ENCODE data around the gene MBNL3. TPM values are rescaled to one million over a fixed set of nuclear protein-coding genes. Genes with fewer than 3 reads are reported as not detected.
"Not testable (repeated sequence)": the region's sequence is repeated elsewhere in the genome, so short reads cannot be mapped to it uniquely, and the experiment has no call there.

Gene MBNL3
- total RNA-seq, 1 donor, result 10.2 TPM

DNA sequence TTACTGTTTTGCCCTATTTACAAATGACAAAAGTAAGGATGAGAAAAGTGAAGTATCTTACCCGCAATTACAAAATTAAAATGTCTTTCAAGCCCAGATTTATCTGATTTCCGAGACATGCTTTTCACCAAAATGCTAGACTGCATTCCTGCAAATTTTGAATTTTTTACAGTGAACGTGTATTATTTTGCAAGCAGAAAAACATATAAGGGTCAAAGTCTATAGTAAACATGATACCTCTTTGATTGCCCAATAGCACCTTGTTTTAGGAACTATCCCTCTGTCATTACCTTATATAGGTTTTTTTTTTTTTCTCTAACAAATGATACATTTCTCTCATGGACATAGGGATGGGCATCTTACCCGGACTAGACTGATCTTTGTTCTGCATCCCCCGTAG lies 135.4 kb downstream of the MBNL3 start:
- no peak for DNase-seq (ENCODE audit: low read depth)
- TF ChIP-seq, protein P1, sequence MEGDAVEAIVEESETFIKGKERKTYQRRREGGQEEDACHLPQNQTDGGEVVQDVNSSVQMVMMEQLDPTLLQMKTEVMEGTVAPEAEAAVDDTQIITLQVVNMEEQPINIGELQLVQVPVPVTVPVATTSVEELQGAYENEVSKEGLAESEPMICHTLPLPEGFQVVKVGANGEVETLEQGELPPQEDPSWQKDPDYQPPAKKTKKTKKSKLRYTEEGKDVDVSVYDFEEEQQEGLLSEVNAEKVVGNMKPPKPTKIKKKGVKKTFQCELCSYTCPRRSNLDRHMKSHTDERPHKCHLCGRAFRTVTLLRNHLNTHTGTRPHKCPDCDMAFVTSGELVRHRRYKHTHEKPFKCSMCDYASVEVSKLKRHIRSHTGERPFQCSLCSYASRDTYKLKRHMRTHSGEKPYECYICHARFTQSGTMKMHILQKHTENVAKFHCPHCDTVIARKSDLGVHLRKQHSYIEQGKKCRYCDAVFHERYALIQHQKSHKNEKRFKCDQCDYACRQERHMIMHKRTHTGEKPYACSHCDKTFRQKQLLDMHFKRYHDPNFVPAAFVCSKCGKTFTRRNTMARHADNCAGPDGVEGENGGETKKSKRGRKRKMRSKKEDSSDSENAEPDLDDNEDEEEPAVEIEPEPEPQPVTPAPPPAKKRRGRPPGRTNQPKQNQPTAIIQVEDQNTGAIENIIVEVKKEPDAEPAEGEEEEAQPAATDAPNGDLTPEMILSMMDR (IDR thresholded peaks at IDR 0.05; ENCODE audit: insufficient read depth, low read length), result no peak
- no peak overlapping the region for H3K4me3 ChIP-seq (ENCODE audit: low read depth, low read length)

DNA sequence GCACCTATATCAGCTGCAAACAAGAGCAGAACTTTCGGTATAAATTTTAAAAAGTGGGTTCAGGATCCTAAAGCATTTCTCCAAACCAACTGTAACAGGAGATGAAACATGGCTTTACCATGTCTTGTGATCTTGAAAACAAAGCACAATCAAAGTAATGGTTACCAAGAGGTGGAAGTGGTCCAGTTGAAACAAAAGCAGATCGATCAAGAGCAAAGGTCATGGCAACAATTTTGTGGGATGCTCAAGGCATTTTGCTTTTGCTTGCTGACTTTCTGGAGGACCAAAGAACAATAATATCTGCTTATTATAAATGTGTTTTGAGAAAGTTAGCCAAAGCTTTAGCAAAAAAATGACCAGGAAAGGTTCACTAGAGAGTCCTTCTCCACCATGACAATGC lies 152.7 kb downstream of the MBNL3 start:
- no peak for DNase-seq (ENCODE audit: low read depth)
- TF ChIP-seq, protein P1 (IDR thresholded peaks at IDR 0.05; ENCODE audit: insufficient read depth, low read length), result no peak
- no peak overlapping the region for H3K4me3 ChIP-seq (ENCODE audit: low read depth, low read length)

DNA sequence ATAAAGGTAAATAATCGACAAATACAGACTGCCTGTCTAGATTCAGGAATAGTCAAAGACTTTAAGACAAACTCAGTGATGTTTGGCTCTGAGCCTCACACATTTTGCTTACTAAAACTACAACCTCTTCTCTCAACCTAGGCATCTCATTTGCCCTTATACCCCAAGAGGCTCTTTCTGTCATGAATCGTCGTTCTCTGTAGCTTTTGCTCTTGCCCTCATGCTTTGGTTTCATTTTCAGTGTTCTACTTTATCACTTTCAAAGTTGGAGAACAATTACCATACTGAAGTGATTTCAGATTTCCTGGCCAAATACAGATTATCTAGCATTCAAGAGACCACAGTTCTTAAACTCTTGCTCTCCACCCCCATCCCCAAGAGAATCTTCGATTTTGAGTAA lies 155.5 kb downstream of the MBNL3 start:
- H3K4me3 ChIP-seq (ENCODE audit: low read depth, low read length), result no peak overlapping the region
- DNase-seq (ENCODE audit: low read depth), result no peak
- TF ChIP-seq, protein P1 (IDR thresholded peaks at IDR 0.05; ENCODE audit: insufficient read depth, low read length), result no peak

DNA sequence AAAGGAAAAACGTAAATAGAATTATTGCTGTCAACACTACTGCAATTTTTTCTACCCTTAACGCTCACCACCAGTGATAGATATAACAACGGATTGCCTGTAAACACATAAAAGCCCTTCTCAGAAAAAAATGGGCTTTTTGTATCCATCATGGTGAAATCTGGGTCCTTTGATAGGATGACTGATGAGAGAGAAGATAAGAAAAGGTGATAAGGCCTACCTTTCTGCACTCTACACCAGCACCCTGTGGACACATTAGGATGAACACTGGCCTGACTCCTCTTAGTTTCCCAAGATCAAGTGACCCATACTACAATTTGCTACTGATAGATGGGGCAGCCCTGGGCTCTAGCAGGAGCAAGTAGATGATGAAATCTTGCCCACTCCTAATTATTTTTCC lies 157.3 kb downstream of the MBNL3 start:
- no peak overlapping the region for H3K4me3 ChIP-seq (ENCODE audit: low read depth, low read length)
- TF ChIP-seq, protein P1 (IDR thresholded peaks at IDR 0.05; ENCODE audit: insufficient read depth, low read length), result no peak
- DNase-seq (ENCODE audit: low read depth), result no peak

DNA sequence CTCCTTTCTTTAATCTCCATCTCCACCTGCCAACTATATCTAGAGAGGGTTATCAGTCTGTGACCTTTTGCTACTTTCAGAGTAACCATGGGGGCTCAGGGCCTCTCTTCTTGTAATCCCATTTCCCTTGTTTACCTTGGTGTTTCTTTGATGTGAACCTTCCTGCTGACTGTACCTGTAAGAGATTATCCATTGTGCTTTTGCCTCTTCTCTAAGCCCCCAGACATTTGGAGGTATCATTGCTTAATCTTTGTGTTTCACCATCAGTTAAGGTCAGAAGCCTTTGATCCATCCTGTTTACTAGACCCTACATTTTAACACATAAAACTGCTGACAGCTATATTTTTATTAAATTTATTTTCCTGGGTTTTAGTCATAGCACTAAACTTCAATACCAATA lies 157.8 kb downstream of the MBNL3 start:
- TF ChIP-seq, protein P1 (IDR thresholded peaks at IDR 0.05; ENCODE audit: insufficient read depth, low read length), result no peak
- no peak for DNase-seq (ENCODE audit: low read depth)
- H3K4me3 ChIP-seq (ENCODE audit: low read depth, low read length), result no peak overlapping the region

DNA sequence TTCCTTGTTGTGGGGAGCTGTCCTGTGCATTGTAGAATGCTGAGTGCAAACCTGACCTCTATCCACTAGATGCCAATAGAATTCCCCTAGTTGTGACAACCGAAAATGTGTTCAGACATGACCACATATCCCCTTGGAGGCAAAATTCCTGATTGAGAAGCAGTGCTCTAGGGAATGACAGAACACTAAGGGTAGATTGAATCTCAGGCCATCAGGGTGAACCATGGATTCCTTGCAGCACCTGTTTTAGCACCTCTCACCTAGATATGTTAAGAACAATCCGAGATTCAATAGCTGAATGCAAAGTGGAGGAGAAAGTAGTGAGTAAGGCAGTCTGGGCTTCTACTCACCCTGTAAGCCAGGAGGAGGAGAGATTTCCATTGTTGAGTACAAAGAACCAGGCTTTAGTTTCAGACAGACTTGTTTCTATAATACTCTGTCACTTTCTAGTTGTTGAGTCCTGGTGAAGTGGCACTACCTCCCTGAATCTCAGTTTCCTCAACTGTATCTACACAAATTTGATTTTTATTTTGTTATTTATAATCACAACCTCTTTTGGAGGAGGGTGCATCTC lies 158.6 kb downstream of the MBNL3 start:
- DNase-seq (ENCODE audit: low read depth), result no peak
- TF ChIP-seq, protein P1 (IDR thresholded peaks at IDR 0.05; ENCODE audit: insufficient read depth, low read length), result no peak
- no peak overlapping the region for H3K4me3 ChIP-seq (ENCODE audit: low read depth, low read length)

DNA sequence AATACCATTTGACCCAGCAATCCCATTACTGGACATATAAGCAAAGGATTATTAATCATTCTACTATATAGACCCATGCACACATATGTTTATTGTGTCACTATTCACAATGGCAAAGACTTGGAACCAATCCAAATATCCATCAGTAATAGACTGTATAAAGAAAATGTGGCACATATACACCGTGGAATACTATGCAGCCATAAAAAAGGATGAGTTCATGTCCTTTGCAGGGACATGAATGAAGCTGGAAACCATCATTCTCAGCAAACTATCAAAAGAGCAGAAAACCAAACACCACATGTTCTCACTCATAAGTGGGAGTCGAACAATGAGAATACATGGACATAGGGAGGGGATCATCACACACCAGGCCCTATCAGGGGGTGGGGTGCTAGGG lies 161.9 kb downstream of the MBNL3 start:
- H3K4me3 ChIP-seq (ENCODE audit: low read depth, low read length); DNase-seq (ENCODE audit: low read depth): not testable (repeated sequence)

Measured in fibroblast of the aortic adventitia (primary cell).